Gastroesophageal sphincter (tissue), 4 donors: ENCODE measurements around the gene USP28. TPM values are rescaled to one million over a fixed set of nuclear protein-coding genes. Genes with fewer than 3 reads are reported as not detected.

Experiments used
- ATAC-seq: fragments of 150-250 bp; one replicate; pipeline ENCODE4 v1.9.1; 2016; ENCODE audit warnings: mild to moderate bottlenecking, moderate library complexity
- H3K27ac ChIP-seq, 4 donors: fragments of 200-600 bp; sonication (generic) in 3 of 4; 1 replicate in 3 of 4; 2 replicates in 1 of 4; pipeline ENCODE4 v1.5.1; 2016 to 2019
- H3K27me3 ChIP-seq: fragments of 200-600 bp; sonication (generic); one replicate; pipeline ENCODE4 v1.5.1; 2019
- H3K36me3 ChIP-seq, 2 donors: fragments of 200-600 bp; sonication (generic); one replicate each; pipeline ENCODE4 v1.5.1; 2019; ENCODE audit warnings: control low read depth in 1 of 2
- H3K4me1 ChIP-seq, 3 donors: fragments of 200-600 bp; sonication (generic); 1 replicate in 2 of 3; 2 replicates in 1 of 3; pipeline ENCODE4 v1.5.1; 2016 to 2019; ENCODE audit warnings: control low read depth in 2 of 3
- H3K4me3 ChIP-seq, 2 donors: fragments of 200-600 bp; sonication (generic); one replicate each; pipeline ENCODE4 v1.5.1; 2019; ENCODE audit warnings: mild to moderate bottlenecking in 1 of 2, moderate library complexity in 1 of 2
- H3K9me3 ChIP-seq, 3 donors: fragments of 200-600 bp; sonication (generic); one replicate each; pipeline ENCODE4 v1.5.1; 2017 to 2019; ENCODE audit warnings: control low read depth in 2 of 3
- CTCF ChIP-seq, 4 experiments: fragments of 200-600 bp in 2 of 4; fragments of 450-650 bp in 2 of 4; sonication (generic) in 1 of 4; IDR thresholded peaks; one replicate each; pipeline ENCODE4 v1.5.1; 2017 to 2019; ENCODE audit warnings: antibody characterized with exemption in 4 of 4, mild to moderate bottlenecking in 2 of 4, moderate library complexity in 2 of 4
- EP300 ChIP-seq: sonication (generic); formaldehyde crosslinking; IDR thresholded peaks from one replicate; pipeline ENCODE4 v1.6.1; 2017; ENCODE audit warnings: antibody characterized with exemption, mild to moderate bottlenecking
- POLR2A ChIP-seq, 2 donors: fragments of 450-650 bp; IDR thresholded peaks; one replicate each; pipeline ENCODE4 v1.6.1; 2017; ENCODE audit warnings: antibody characterized with exemption in 2 of 2, mild to moderate bottlenecking in 2 of 2, moderate library complexity in 1 of 2
- POLR2AphosphoS5 ChIP-seq: sonication (generic); formaldehyde crosslinking; IDR thresholded peaks from one replicate; pipeline ENCODE4 v1.6.1; 2017; ENCODE audit warnings: antibody characterized with exemption
- WGBS, 2 donors: methylation state at CpG; one replicate each; pipeline ENCODE4 v1.1.5; 2018; ENCODE audit warnings: low coverage in 1 of 2; 5-methylcytosine and 5-hydroxymethylcytosine counted together
- small RNA-seq, 4 donors: library from RNA; depleted of rRNA; stranded (forward); fragments of <200 nt; gene quantifications; one replicate each; pipeline ENCODE3, GENCODE V24; 2016
- total RNA-seq, 4 donors: library from RNA; depleted of rRNA; stranded (reverse); fragments of >200 nt; gene quantifications; one replicate each; pipeline ENCODE4 v1.1.0, GENCODE V29; 2016

USP28 gene
- total RNA-seq, 4 donors from 2014 or later = 12.5 to 64.8 (median 38.7) TPM

GRCh38 chr11:113760241-113760640, 115.1 kb downstream of the USP28 start:
- no peaks in the 10 kb centered on the region for H3K9me3 ChIP-seq
- no peak overlapping the region for H3K27ac ChIP-seq
- no peak for ATAC-seq
- H3K36me3 ChIP-seq = peaks cover 3 to 71% of the 10 kb centered on the region in 2 donors
- peaks cover 0 to 16% (median 0%) of the 10 kb centered on the region in 3 donors for H3K4me1 ChIP-seq
- H3K4me3 ChIP-seq = no peak overlapping the region
- no peaks in the 10 kb centered on the region for H3K27me3 ChIP-seq
- TF ChIP-seq POLR2AphosphoS5 (no peak), CTCF (IDR thresholded peaks at IDR 0.05) (no peak), EP300 (no peak), POLR2A (IDR thresholded peaks at IDR 0.05) (no peak)
- 90 to 100% methylated on average over 3 of the region's 3 CpGs for WGBS, 2 donors

- TF ChIP-seq EP300 (no peak), POLR2AphosphoS5 (no peak), CTCF (IDR thresholded peaks at IDR 0.05) (no peak), POLR2A (IDR thresholded peaks at IDR 0.05) (no peak)
- no peaks in the 10 kb centered on the region for H3K27me3 ChIP-seq
- peaks cover 6 to 72% of the 10 kb centered on the region in 2 donors for H3K36me3 ChIP-seq
- no peak overlapping the region for H3K4me3 ChIP-seq
- H3K9me3 ChIP-seq = no peaks in the 10 kb centered on the region
- no peak overlapping the region for H3K27ac ChIP-seq
- H3K4me1 ChIP-seq = peaks cover 0 to 8% (median 0%) of the 10 kb centered on the region in 3 donors
- no peak for ATAC-seq
- WGBS, 2 donors = 100% methylated on average over 2 to 3 of the region's 3 CpGs
These were observed 122.4 kb downstream of the USP28 start for GRCh38 chr11:113752932-113753331.

Small RNAs within 50 kb of the gene (small RNA-seq; reads per million reads assigned to genes)
- gene LRRC37A13P (0 reads per million in 4 donors), gene RNU6-1107P (0 reads per million in 4 donors), gene RPS29P19 (0 reads per million in 4 donors)

Other genes starting within 250 kb of the USP28 start
- gene TMPRSS5, start 169.3 kb downstream of the USP28 start, total RNA-seq = under 1 TPM in 3 of 4 donors, not detected in 1; 0.40 to 0.85 (median 0.47) TPM
- gene ZW10, start 101.9 kb downstream of the USP28 start, total RNA-seq = 10 to 100 TPM in 3 of 4 donors, 1 to 10 TPM in 1; 9.8 to 15.8 (median 13.0) TPM
- gene CLDN25, start 95.8 kb downstream of the USP28 start, total RNA-seq = not detected
- not detected for gene HTR3B, start 29.2 kb upstream of the USP28 start, total RNA-seq
- under 1 TPM in 2 of 4 donors, not detected in 2; 0.54 to 0.77 TPM for gene HTR3A, start 99.5 kb upstream of the USP28 start, total RNA-seq
- gene ZBTB16, start 184.1 kb upstream of the USP28 start, total RNA-seq = 100 to 1,000 TPM; 153 to 284 (median 232) TPM